ENCODE data around the gene RAB27A.
"Not testable (repeated sequence)": the region's sequence is repeated elsewhere in the genome, so short reads cannot be mapped to it uniquely, and the experiment has no call there.

Gene RAB27A

GRCh38 chr15:55289746-55290527 lies at the start of gene RAB27A:
Gene RAB27A (minus strand): TSS chr15:55289813. CDS start chr15:55234934, 54,879 bp downstream.
- Mint-ChIP-seq H3K27me3 (no peaks in the 10 kb centered on the region), H3K27ac (peak within 1 kb of the TSS; percentile 99), H3K36me3 (ENCODE audit: low read depth) (peaks cover 44% of the 10 kb centered on the region), H3K4me3 (peak within 1 kb of the TSS; percentile 96), H3K9me3 (no peaks in the 10 kb centered on the region), H3K4me1 (ENCODE audit: low read depth) (peaks cover 43% of the 10 kb centered on the region)
- DNase-seq, result peak; percentile 88

DNA sequence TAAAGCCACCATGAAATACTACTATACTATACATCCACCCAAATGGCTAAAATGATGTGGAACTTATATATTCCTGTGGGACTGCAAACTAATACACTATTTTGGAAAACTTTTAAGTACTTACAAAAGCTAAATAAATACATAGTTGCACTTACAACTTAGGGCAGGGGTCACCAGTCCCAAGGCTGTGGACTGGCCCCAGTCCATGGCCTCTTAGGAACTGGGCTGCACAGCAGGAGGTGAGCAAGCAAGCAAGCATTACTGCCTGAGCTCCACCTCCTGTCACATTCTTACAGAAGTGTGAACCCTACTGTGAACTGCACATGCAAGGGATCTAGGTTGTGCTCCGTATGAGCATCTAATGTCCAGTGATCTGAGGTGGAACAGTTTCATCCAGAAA lies 47.5 kb upstream of the RAB27A start:
- DNase-seq, result no peak
- Mint-ChIP-seq H3K27me3 (no peaks in the 10 kb centered on the region), H3K36me3 (ENCODE audit: low read depth) (peaks cover 72% of the 10 kb centered on the region), H3K4me1 (ENCODE audit: low read depth) (no peaks in the 10 kb centered on the region), H3K4me3 (no peak overlapping the region), H3K9me3 (no peaks in the 10 kb centered on the region), H3K27ac (no peak overlapping the region)

DNA sequence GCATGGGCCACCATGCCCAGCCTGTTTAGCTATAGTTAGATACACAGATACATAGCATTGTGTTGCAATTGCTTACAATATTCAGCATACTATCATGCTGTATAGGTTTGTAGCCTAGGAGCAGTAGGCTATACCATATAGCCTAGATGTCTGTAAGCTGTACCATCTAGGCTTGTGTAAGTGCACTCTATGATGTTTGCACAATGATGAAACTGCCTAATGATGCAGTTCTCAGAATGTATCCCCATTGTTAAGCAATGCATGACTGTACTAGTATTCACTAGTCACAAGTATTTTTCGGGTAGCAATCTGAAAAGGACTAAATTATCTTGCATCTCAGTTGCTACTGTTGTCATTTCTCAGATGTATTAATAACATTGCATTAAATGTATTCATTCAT lies 45.4 kb upstream of the RAB27A start:
- no peak overlapping the region for H3K4me3 Mint-ChIP-seq
- peaks cover 75% of the 10 kb centered on the region for H3K36me3 Mint-ChIP-seq (ENCODE audit: low read depth)
- H3K27ac Mint-ChIP-seq, result no peak overlapping the region
- DNase-seq, result no peak
- H3K9me3 Mint-ChIP-seq, result no peaks in the 10 kb centered on the region
- H3K4me1 Mint-ChIP-seq (ENCODE audit: low read depth), result no peaks in the 10 kb centered on the region
- H3K27me3 Mint-ChIP-seq, result no peaks in the 10 kb centered on the region

- no peak overlapping the region for H3K27ac Mint-ChIP-seq
- H3K4me1 Mint-ChIP-seq (ENCODE audit: low read depth), result no peaks in the 10 kb centered on the region
- H3K9me3 Mint-ChIP-seq, result no peaks in the 10 kb centered on the region
- H3K4me3 Mint-ChIP-seq, result no peak overlapping the region
- H3K36me3 Mint-ChIP-seq (ENCODE audit: low read depth), result peaks cover 75% of the 10 kb centered on the region
- DNase-seq, result no peak
- H3K27me3 Mint-ChIP-seq, result no peaks in the 10 kb centered on the region
Observed at GRCh38 chr15:55334371-55334770, 44.8 kb upstream of the RAB27A start.

DNA sequence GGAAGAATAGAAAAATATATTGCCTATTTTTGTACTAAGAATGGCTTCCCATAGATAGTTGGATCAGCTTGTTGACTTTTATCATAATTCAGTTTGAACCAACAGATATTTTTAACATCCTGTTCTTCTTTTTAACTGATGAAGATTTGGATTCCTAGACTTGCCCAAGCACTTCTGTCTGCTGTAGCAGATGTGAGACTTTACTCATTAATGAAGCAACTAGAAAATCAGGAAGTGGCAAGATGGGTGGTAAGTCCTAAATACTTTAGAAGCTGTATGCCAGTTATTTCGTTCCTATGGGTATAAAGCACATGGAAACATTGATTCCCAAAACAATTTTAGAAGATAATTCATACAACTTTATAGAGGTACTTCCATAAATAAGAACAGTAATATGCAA lies 37.8 kb upstream of the RAB27A start:
- no peaks in the 10 kb centered on the region for H3K27me3 Mint-ChIP-seq
- H3K4me3 Mint-ChIP-seq, result no peak overlapping the region
- H3K36me3 Mint-ChIP-seq (ENCODE audit: low read depth), result peaks cover 57% of the 10 kb centered on the region
- DNase-seq, result no peak
- no peak overlapping the region for H3K27ac Mint-ChIP-seq
- no peaks in the 10 kb centered on the region for H3K9me3 Mint-ChIP-seq
- H3K4me1 Mint-ChIP-seq (ENCODE audit: low read depth), result peaks cover 6% of the 10 kb centered on the region

DNA sequence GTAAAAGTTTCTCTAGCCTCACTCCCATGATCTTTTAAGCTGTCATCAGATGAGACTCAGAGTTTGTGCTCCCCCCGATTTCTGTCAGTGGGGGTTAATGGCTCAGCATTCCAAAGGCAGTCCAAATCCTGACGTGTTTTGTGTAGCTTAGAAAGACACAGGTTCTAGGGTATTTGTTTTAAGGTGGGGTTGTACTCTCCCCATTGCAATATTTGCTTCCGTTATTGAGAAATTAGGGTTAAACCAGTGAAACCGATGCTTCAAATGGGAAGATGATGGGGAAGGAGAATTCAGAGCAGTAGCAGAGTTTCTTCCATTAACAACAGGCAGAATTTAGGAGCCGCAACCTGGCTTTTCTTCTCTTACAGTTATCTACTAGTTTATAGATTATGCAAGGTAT lies 32.9 kb upstream of the RAB27A start:
- DNase-seq, result no peak
- peaks cover 32% of the 10 kb centered on the region for H3K4me1 Mint-ChIP-seq (ENCODE audit: low read depth)
- no peak overlapping the region for H3K27ac Mint-ChIP-seq
- peaks cover 47% of the 10 kb centered on the region for H3K36me3 Mint-ChIP-seq (ENCODE audit: low read depth)
- H3K4me3 Mint-ChIP-seq, result no peak overlapping the region
- no peaks in the 10 kb centered on the region for H3K9me3 Mint-ChIP-seq
- no peaks in the 10 kb centered on the region for H3K27me3 Mint-ChIP-seq

DNA sequence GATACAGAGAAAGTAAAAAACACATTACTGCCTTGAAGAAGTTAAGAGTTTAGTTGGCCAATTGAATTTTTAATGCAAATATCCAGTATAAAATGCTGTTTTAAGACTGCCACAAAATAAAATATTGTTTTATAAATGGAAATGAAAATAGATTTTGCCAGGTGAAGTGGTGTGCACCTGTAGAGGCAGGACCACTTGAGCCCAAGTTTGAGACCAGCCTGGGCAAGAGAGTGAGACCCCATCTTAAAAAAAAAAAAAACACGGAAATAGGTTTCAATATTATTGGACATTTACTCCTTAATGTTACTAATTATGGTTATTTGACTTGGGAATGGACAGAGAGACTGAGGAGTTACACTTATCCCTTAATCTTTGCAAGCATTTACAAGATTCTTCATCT lies 31.4 kb upstream of the RAB27A start:
- no peak overlapping the region for H3K27ac Mint-ChIP-seq
- H3K27me3 Mint-ChIP-seq, result no peaks in the 10 kb centered on the region
- no peaks in the 10 kb centered on the region for H3K9me3 Mint-ChIP-seq
- H3K36me3 Mint-ChIP-seq (ENCODE audit: low read depth), result peaks cover 54% of the 10 kb centered on the region
- H3K4me3 Mint-ChIP-seq, result peak overlapping the region; percentile 18
- H3K4me1 Mint-ChIP-seq (ENCODE audit: low read depth), result peaks cover 45% of the 10 kb centered on the region
- DNase-seq, result no peak

DNA sequence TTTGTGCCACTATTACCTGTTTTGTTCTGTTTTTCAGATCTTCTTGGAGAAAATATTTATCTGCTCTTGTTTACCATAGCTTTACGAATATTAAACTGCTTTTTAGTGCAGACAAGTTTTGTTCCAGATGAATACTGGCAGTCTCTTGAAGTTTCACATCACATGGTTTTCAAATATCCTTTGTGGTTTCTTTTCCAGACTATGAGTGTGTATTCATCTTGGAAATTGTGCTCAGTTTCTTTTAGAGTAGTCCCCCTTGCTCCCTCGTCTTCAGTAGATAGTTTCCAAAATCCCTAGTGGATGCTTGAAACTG lies 30.6 kb upstream of the RAB27A start:
- no peak for DNase-seq
- Mint-ChIP-seq H3K36me3 (ENCODE audit: low read depth) (peaks cover 58% of the 10 kb centered on the region), H3K27me3 (no peaks in the 10 kb centered on the region), H3K4me3 (peak overlapping the region; percentile 97), H3K27ac (peak overlapping the region; percentile 72), H3K9me3 (no peaks in the 10 kb centered on the region), H3K4me1 (ENCODE audit: low read depth) (peaks cover 53% of the 10 kb centered on the region)

GRCh38 chr15:55319537-55320237 lies 30.1 kb upstream of the RAB27A start:
- Mint-ChIP-seq H3K4me3 (peak overlapping the region; percentile 97), H3K36me3 (ENCODE audit: low read depth) (peaks cover 59% of the 10 kb centered on the region), H3K4me1 (ENCODE audit: low read depth) (peaks cover 58% of the 10 kb centered on the region), H3K9me3 (no peaks in the 10 kb centered on the region), H3K27ac (peak overlapping the region; percentile 99), H3K27me3 (no peaks in the 10 kb centered on the region)
- no peak for DNase-seq

- peak; percentile 88 for DNase-seq
- H3K4me3 Mint-ChIP-seq, result peak within 1 kb of the TSS; percentile 97
- no peaks in the 10 kb centered on the region for H3K9me3 Mint-ChIP-seq
- H3K27ac Mint-ChIP-seq, result peak within 1 kb of the TSS; percentile 99
- H3K36me3 Mint-ChIP-seq (ENCODE audit: low read depth), result peaks cover 60% of the 10 kb centered on the region
- no peaks in the 10 kb centered on the region for H3K27me3 Mint-ChIP-seq
- H3K4me1 Mint-ChIP-seq (ENCODE audit: low read depth), result peaks cover 64% of the 10 kb centered on the region
Observed at GRCh38 chr15:55318588-55319494, 29.2 kb upstream of the RAB27A start, which contains the start of the genes PIGB and PIGBOS1. Gene PIGB (plus strand): TSS chr15:55319222. CDS start chr15:55319251, 29 bp downstream. Gene PIGBOS1 (minus strand): TSS chr15:55319123. CDS start chr15:55317792, 1,331 bp downstream.

DNA sequence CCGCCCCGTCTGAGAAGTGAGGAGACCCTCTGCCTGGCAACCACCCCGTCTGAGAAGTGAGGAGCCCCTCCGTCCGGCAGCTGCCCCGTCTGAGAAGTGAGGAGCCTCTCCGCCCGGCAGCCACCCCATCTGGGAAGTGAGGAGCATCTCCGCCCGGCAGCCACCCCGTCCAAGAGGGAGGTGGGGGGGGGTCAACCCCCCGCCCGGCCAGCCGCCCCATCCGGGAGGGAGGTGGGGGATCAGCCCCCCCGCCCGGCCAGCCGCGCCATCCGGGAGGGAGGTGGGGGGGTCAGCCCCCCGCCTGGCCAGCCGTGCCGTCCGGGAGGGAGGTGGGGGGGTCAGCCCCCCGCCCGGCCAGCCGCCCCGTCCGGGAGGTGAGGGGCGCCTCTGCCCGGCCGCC lies 13.2 kb upstream of the RAB27A start:
- peaks cover 27% of the 10 kb centered on the region for H3K36me3 Mint-ChIP-seq (ENCODE audit: low read depth)
- not testable (repeated sequence) for H3K9me3 Mint-ChIP-seq; H3K27ac Mint-ChIP-seq; DNase-seq; H3K4me1 Mint-ChIP-seq (ENCODE audit: low read depth); H3K27me3 Mint-ChIP-seq; H3K4me3 Mint-ChIP-seq

GRCh38 chr15:55297315-55297714 lies 7.7 kb upstream of the RAB27A start:
- H3K27me3 Mint-ChIP-seq, result no peaks in the 10 kb centered on the region
- H3K36me3 Mint-ChIP-seq (ENCODE audit: low read depth), result no peaks in the 10 kb centered on the region
- no peaks in the 10 kb centered on the region for H3K9me3 Mint-ChIP-seq
- no peak overlapping the region for H3K27ac Mint-ChIP-seq
- DNase-seq, result no peak
- no peak overlapping the region for H3K4me3 Mint-ChIP-seq
- H3K4me1 Mint-ChIP-seq (ENCODE audit: low read depth), result no peaks in the 10 kb centered on the region

- Mint-ChIP-seq H3K4me1 (ENCODE audit: low read depth) (peaks cover 36% of the 10 kb centered on the region), H3K4me3 (peak overlapping the region; percentile 96), H3K27ac (peak overlapping the region; percentile 99), H3K36me3 (ENCODE audit: low read depth) (peaks cover 37% of the 10 kb centered on the region), H3K9me3 (no peaks in the 10 kb centered on the region), H3K27me3 (no peaks in the 10 kb centered on the region)
- DNase-seq, result peak; percentile 91
Observed at GRCh38 chr15:55290528-55291057, 980 bp upstream of the RAB27A start.

GRCh38 chr15:55289011-55289745 lies 435 bp downstream of the RAB27A start:
- Mint-ChIP-seq H3K9me3 (no peaks in the 10 kb centered on the region), H3K36me3 (ENCODE audit: low read depth) (peaks cover 51% of the 10 kb centered on the region), H3K27me3 (no peaks in the 10 kb centered on the region), H3K4me3 (peak overlapping the region; percentile 96), H3K4me1 (ENCODE audit: low read depth) (peaks cover 50% of the 10 kb centered on the region), H3K27ac (peak overlapping the region; percentile 99)
- peak; percentile 72 for DNase-seq

Data from activated T-cell treated with anti-CD3 and anti-CD28 coated beads, Interleukin-2, amount 50 U/mL, for 24 hours (primary cell).